NCI-H446 (cell line): ENCODE data around the gene NFIX.

Source experiments
- DNase-seq, 2 experiments: peaks; one replicate each; lab custom pipeline; 2025; lab: John Stamatoyannopoulos, UW

The NFIX gene

GRCh38 chr19:13055213-13056051 is 60.2 kb downstream of the NFIX start:
- no peak for DNase-seq

GRCh38 chr19:13056052-13056660 is 60.9 kb downstream of the NFIX start:
- no peak for DNase-seq

DNA sequence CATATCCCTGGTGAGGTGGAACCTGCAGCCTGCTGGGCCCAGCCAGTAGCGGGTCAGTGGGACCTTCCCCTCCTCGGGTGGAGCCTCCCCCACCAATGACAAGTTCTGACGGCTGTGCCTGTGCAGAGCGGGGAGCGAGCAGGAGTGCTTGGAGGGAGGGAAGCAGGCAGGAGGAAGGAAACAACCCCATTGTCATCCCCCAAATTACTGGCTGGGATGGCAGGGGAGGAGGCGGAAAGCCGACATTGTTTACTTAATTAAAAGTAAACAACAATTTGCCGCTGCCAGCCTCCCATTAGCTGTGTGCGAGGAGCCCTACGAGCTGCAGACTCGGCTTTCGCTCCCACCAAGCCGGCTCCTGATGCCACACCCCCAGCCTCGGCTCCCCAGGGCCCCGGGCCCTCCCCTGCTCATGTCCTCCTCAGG is 61.9 kb downstream of the NFIX start:
- DNase-seq = no peak

DNA sequence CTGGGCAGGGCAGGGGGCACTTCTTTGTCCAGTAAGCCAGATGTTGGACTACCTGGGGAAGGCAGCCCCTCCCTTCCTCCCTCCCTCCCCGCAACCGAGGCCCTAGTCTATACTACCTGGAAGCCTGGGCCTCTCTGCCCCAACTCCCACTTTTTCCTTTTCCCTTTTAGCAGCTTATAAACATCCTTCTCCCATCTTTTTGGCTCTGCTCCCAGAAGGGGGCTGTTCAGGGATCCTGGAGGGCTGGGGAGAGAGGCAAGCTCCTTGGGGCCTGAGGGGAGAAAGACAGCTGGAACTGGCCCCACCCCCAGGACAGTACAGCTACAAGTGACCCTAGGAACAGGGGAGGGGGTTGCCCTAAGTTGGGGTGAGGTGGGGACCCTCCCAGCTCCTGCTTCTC is 62.5 kb downstream of the NFIX start:
- DNase-seq = peak in 1 of 2 experiments; percentile 39

- no peak for DNase-seq
Measured at GRCh38 chr19:13058951-13059660, 63.8 kb downstream of the NFIX start.

- DNase-seq = no peak
Measured at GRCh38 chr19:13060233-13060963, 65.1 kb downstream of the NFIX start.

- peak; percentile 66 to 86 for DNase-seq
Measured at GRCh38 chr19:13060964-13061927, 66.0 kb downstream of the NFIX start.

DNA sequence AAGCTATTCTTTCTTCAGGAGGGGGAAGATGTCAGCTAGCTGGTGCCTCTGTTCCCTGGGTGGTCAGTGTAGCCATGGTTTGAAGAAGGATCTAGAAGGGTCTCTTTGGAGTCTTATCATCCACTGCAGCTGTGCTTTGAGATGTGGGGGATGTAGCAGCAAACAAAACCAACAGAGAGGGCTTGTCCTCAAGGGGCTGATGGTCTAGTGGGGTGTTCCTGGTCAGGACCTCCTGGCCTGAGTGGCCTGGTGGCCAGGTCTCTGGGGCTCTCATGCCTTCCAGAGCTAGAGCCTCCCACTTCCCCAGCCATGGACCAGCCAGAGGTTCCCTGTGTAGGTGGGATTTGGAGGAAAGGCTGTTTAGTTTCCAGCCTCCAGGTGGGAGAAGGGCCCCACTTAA is 67.0 kb downstream of the NFIX start:
- DNase-seq = no peak

DNA sequence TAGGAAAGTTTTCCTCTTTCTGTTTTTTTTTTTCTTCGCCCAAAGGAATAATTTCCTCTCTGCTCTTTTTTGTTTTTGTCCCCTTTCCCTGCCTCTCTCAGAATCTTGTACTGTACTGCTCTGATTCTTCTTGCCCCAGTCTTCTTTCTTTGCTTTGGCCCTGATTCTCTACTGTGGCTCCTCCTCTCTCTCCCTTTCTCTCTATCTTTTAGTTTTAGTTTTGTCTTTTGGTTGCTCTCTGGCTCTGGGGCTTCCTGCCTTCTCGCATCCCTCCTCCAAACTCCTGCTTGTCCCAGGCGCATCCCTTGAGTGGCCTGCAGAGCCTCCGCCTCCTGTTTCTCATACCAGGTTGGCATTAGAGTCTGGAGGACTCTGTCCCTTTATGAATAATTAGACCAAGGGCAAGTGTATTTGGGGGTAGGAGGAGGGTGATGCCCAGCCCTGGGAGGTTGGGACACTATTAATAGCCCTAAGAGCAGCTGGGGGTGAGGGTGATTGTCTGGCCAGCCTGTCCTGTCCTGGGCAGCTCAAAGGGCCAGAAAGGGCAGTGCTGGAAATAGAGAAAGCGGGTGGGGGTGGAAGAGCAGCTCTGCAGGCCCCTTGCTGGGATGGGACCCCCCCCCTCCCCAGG is 68.3 kb downstream of the NFIX start:
- no peak for DNase-seq

DNA sequence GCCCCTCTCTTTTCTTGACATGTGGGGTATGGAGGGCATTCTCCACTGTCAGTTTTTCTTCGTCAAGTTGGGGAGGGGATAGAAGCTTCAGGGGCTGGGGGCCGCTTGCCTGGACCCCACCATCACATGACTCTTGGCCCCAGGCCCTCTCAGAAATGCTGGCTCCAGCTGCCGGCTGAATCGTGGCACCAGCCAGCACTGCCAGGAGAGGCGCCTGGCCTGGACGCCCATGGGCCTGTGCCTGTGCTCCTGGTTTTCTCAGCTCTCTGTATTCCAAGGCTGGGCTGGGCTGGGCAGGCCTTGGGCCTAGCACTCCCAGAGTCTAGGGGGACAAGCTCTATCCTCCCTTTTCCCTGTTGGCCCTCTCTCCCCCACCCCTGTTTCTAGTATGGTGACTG is 68.8 kb downstream of the NFIX start:
- no peak for DNase-seq

DNA sequence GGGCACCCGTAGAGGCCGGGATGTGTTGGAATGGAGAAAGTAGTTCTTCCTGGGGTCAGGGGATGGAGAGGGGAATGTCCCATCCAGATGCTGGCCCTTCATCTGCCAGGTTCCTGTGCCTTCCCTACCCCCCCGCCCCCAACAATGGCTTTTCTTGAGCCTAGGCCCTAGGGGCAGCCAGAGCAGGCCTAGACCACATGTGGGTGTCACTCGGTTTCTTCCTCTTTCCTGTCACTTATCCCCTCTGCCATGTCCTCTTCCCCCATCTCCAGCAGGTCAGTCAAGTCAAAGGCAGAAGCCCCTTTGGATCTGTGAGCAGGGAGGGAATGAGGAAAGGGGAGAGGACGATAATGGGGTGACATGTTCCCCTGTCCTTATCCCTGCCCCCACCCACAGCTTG is 71.0 kb downstream of the NFIX start:
- DNase-seq = no peak

DNA sequence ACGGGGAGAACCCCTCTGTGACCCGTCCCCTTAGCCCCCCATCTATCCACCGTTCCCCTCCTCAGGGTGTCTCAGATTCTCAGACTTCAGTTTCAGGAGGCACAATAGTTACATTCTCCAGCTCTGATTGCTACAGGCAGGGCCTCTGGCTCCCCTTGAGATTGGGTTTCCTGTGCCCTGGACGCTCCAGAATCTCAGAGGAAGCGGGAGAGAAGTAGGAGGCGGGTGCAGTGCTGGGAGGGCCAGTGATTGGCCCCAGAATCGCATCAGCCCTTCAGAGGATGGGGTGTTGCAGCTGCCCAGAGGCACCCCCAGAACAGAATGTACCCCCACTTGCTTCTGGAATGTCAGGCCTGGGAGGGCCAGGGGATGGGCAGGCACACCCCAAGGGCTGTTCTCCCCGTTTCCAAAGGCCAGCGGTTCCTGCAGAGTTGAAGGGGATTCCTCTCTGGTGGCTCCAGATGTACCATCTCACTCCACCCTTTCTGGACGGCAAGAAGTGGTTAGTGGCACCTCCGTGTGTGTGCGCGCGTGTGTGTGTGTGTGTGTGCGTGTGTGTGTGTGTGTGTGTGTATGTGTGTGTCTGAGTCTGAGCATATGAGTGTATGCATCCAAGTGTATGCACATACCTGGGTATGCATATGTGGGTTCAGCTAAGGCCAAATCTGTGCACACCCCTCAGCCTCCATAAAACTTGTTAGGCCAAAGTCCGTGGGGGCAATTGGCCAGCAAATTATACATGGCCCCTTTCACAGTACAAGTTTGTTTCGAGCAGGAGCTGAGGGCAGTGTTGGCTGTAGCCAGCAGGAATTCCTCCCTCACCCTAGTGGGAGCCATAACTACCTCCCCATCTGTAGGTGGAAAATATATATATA is 71.9 kb downstream of the NFIX start:
- no peak for DNase-seq

DNA sequence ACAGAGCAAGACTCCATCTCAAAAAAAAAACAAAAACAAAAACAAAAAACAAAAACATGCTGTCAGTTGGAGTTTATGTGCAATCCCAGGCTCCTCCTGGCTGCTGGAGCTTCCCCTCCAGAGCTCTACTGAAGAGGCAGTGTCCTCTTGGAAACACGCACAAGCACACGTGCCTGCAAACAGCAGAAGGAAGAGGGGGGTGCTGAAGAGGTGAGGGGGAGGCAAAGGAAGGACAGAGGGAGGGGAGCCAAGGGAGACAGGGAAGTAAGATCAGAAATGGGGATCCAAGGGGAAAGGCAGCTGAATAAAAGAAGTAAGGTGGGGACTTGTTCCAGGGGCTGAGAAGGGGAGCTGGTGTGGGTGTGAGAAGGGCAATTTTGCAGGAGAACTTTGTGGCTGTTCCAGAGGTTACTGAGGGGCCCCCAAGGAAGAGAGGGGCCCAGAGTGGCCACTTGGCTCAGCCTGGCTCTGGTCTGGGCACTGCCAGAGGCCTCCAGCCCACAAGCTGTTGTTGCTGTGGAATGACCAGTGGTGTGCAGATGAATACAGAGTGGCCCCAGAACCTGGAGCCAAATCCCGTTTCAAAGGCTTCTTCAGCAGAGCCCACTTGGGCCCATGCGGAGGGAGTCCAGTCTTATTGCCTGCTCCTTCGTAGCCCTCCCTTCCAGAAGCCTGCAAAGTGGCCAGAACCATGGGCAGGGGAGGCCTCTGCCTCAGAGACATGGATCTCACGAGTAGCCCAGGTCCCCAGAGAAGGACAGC is 73.0 kb downstream of the NFIX start:
- no peak for DNase-seq

GRCh38 chr19:13069415-13070359 is 74.4 kb downstream of the NFIX start:
- no peak for DNase-seq

GRCh38 chr19:13070425-13071140 is 75.3 kb downstream of the NFIX start:
- DNase-seq = no peak

DNA sequence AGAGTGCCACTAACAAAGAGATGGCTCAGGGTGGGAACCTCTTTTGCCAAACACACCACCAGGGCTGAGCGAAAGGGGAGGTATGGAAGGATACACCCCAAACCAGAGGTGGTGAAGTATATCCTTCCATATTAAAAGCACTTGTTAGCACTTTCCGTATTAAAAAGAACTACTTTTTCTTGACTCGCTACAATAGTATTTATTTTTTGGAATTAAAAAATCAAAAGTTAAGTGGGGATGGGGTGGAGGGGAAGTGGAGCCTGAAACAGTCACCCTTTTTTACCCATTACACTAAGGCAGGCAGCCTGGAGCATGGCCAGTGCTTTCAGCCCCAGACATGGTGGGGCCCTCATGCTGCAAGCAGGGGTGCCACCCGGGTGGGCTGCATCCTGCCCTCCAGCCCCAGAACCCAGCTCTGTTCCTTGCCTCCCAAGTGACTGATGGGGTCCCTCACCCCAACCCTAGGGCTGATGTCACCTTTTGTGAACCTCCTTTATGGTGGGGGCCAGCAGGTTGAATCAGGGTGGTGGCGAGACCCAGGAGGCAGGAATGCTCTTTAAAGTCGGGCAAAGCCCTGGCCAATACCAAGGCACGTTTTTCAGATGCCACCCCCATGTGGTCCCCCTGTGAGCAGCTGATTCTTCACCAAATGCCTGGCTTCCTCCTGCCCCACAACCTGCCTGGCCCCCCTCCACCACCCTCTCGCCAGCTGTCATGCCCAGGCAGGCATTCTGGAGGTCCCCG is 76.3 kb downstream of the NFIX start:
- DNase-seq = no peak
